K562 (cell line): ENCODE measurements around the gene PSMB11. TPM values are rescaled to one million over a fixed set of nuclear protein-coding genes. Genes with fewer than 3 reads are reported as not detected.

ENCODE experiments used
- BHLHE40 ChIP-seq: IDR thresholded peaks from 2 replicates; pipeline ENCODE4 v1.6.1; 2011; ENCODE audit warnings: low read length, improper control_type of control experiment
- CBX8 ChIP-seq: fragments of 200-600 bp; sonication (generic); IDR thresholded peaks from 2 replicates; pipeline ENCODE4 v1.6.1; 2012; ENCODE audit warnings: borderline replicate concordance, mixed run types, low read depth, mild to moderate bottlenecking, moderate library complexity, mixed read lengths, low read length, control low read depth, inconsistent platforms; ENCODE audit not compliant: poor library complexity, severe bottlenecking; ENCODE audit errors: extremely low read depth
- CEBPG ChIP-seq, 3 experiments: fragments of 200-800 bp in 1 of 3; sonication (Bioruptor generic) in 1 of 3; sonication (generic) in 1 of 3; formaldehyde crosslinking in 1 of 3; IDR thresholded peaks in 2 of 3; conservative IDR thresholded peaks in 1 of 3; 2 replicates each; pipeline versions ENCODE4 v1.6.1 to v1.8.0; 2016 to 2022; ENCODE audit warnings: missing compliant biosample characterization in 2 of 3, missing genetic modification characterization in 2 of 3, mild to moderate bottlenecking in 1 of 3, missing genetic modification reagents in 1 of 3
- EHMT2 ChIP-seq: fragments of 450-650 bp; IDR thresholded peaks from 2 replicates; pipeline ENCODE4 v1.6.1; 2018; ENCODE audit warnings: antibody characterized with exemption
- FOXK2 ChIP-seq, 2 experiments: fragments of 450-650 bp; IDR thresholded peaks in 1 of 2; conservative IDR thresholded peaks in 1 of 2; 2 replicates each; pipeline ENCODE4 v1.6.1; 2016; ENCODE audit warnings: low read depth in 2 of 2, mild to moderate bottlenecking in 1 of 2
- HDGF ChIP-seq: fragments of 450-650 bp; IDR thresholded peaks from 2 replicates; pipeline ENCODE4 v1.6.1; 2016
- POLR2AphosphoS2 ChIP-seq: IDR thresholded peaks from 2 replicates; pipeline ENCODE4 v1.6.1; 2012; ENCODE audit warnings: low read length, improper control_type of control experiment
- PYGO2 ChIP-seq: fragments of 450-650 bp; IDR thresholded peaks from 2 replicates; pipeline ENCODE4 v1.6.1; 2016; ENCODE audit warnings: mild to moderate bottlenecking, missing genetic modification characterization, moderate library complexity, missing compliant biosample characterization
- RBM15 ChIP-seq: fragments of 200-400 bp; formaldehyde crosslinking; IDR thresholded peaks from 2 replicates; pipeline ENCODE4 v1.6.1; 2018; ENCODE audit warnings: mild to moderate bottlenecking, low read length, moderate library complexity; ENCODE audit not compliant: insufficient read depth
- RNF2 ChIP-seq: sonication (generic); IDR thresholded peaks from 2 replicates; pipeline ENCODE4 v1.6.1; 2016
- ZBTB8A ChIP-seq: fragments of 450-650 bp; IDR thresholded peaks from 2 replicates; pipeline ENCODE4 v1.6.1; 2018; ENCODE audit warnings: mild to moderate bottlenecking, moderate library complexity; ENCODE audit not compliant: partially characterized antibody
- ZNF79 ChIP-seq: fragments of 250-450 bp; sonication (Bioruptor Pico); IDR thresholded peaks from 2 replicates; pipeline ENCODE4 v1.4.0; 2020; ENCODE audit warnings: low read depth, mild to moderate bottlenecking, moderate library complexity
- polyA plus RNA-seq, 8 experiments: library from polyadenylated mRNA; depleted of rRNA in 4 of 8; stranded (reverse) in 5 of 8; unstranded in 3 of 8; fragments of >200 nt; fragmentation: Nextera tagmentation in 2 of 8; fragmentation: Illumina TruSeq in 1 of 8; extraction: Ambion mirVana in 2 of 8; extraction: Trizol in 1 of 8; gene quantifications; 2 replicates each; pipeline versions ENCODE4 v1.2.1 to v1.2.3, GENCODE V29; 2011 to 2014; ENCODE audit warnings: inconsistent platforms in 1 of 8, missing spikeins in 1 of 8
- total RNA-seq, 7 experiments: library from RNA; depleted of rRNA in 6 of 7; stranded (reverse); fragments of >200 nt in 6 of 7; fragmentation: Illumina TruSeq in 2 of 7; extraction: Trizol in 2 of 7; gene quantifications; 2 replicates each; pipeline versions ENCODE4 v1.2.1 to v1.2.3, GENCODE V29; 2011 to 2021; ENCODE audit warnings: low replicate concordance in 1 of 7
- TF ChIP-seq, protein P1 (sequence below): fragments of 450-650 bp; IDR thresholded peaks from 2 replicates; pipeline ENCODE4 v1.6.1; 2016; ENCODE audit warnings: missing biosample characterization, missing genetic modification characterization
- TF ChIP-seq, protein P2 (sequence below): sonication (generic); formaldehyde crosslinking; IDR thresholded peaks from 2 replicates; pipeline ENCODE4 v1.8.0; 2022; ENCODE audit warnings: mild to moderate bottlenecking, missing genetic modification reagents
- TF ChIP-seq, protein P3 (sequence below), 2 experiments: IDR thresholded peaks in 1 of 2; conservative IDR thresholded peaks in 1 of 2; 2 replicates each; pipeline ENCODE4 v1.6.1; 2016; ENCODE audit warnings: low read depth in 2 of 2, mild to moderate bottlenecking in 1 of 2, missing compliant biosample characterization in 1 of 2, missing genetic modification characterization in 1 of 2, moderate library complexity in 1 of 2

PSMB11 gene
- total and polyA plus RNA-seq, 9 of the 15 experiments (the other 6 are each of a cell fraction or from before 2014, with no cell fraction given) = not detected

DNA sequence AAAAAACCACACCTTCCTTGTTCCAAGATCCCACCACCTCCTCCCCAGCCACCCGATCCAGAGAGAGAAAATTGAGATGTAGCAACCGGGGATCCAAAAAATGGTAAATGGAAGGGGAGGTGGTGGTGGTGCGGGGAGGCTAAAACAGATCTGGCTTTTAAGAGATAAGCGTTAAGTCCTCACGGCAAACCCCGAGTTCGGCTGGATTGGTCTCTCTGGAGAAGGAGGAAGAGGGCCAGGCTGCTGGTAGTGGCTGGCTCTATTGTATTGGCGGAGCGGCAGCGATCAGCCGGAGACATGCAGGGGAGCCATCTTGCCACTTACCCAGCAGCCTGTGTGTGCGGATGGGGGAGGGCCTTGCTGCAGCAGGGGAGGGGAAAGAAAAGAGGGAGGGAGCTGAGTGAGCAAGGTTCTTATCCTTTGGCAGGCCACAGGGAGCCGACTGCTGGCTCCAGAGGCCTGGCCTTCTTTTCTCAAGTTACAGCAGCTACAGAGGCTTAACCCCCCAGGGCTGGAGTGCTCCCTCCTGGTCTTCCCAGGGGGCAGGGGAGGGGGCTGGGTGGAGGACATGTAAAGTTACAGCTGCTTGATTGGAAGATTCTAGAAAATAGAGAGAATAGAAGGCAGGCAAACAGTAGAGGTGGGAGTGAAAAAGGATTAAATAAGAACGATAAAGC lies 29.4 kb downstream of the PSMB11 start (continued):
- TF ChIP-seq PYGO2 (tag) (no peak), ZNF79 (CRISPR knock-in tag) (no peak), CBX8 (no peak), FOXK2 (conservative IDR thresholded peaks at IDR 0.05 in 1 of 2, IDR thresholded peaks at IDR 0.05 in 1 of 2; ENCODE audit: low read depth in 2 of 2) (peak; percentile 13 to 56; a peak in 1 of 4 replicates), CEBPG (CRISPR knock-in tag; IDR thresholded peaks at IDR 0.05) (no peak), CEBPG (tag; conservative IDR thresholded peaks at IDR 0.05 in 1 of 2, IDR thresholded peaks at IDR 0.05 in 1 of 2) (no peak), ZBTB8A (no peak), HDGF (no peak), RNF2 (no peak), RBM15 (no peak), POLR2AphosphoS2 (peak; percentile 99), EHMT2 (no peak), BHLHE40 (no peak)
- TF ChIP-seq, protein P1, sequence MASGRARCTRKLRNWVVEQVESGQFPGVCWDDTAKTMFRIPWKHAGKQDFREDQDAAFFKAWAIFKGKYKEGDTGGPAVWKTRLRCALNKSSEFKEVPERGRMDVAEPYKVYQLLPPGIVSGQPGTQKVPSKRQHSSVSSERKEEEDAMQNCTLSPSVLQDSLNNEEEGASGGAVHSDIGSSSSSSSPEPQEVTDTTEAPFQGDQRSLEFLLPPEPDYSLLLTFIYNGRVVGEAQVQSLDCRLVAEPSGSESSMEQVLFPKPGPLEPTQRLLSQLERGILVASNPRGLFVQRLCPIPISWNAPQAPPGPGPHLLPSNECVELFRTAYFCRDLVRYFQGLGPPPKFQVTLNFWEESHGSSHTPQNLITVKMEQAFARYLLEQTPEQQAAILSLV (tag) = no peak
- TF ChIP-seq, protein P2, sequence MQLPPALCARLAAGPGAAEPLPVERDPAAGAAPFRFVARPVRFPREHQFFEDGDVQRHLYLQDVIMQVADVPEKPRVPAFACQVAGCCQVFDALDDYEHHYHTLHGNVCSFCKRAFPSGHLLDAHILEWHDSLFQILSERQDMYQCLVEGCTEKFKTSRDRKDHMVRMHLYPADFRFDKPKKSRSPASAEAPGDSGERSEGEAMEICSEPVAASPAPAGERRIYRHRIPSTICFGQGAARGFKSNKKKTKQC (CRISPR knock-in tag) = no peak
- TF ChIP-seq, protein P3, sequence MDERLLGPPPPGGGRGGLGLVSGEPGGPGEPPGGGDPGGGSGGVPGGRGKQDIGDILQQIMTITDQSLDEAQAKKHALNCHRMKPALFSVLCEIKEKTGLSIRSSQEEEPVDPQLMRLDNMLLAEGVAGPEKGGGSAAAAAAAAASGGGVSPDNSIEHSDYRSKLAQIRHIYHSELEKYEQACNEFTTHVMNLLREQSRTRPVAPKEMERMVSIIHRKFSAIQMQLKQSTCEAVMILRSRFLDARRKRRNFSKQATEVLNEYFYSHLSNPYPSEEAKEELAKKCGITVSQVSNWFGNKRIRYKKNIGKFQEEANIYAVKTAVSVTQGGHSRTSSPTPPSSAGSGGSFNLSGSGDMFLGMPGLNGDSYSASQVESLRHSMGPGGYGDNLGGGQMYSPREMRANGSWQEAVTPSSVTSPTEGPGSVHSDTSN (CRISPR knock-in tag; IDR thresholded peaks at IDR 0.05; ENCODE audit: low read depth) = no peak
- TF ChIP-seq, protein P3 (tag; conservative IDR thresholded peaks at IDR 0.05; ENCODE audit: low read depth) = no peak
